ENCODE results near the gene PKIG. TPM values are rescaled to one million over a fixed set of nuclear protein-coding genes. Genes with fewer than 3 reads are reported as not detected.

The PKIG gene
- total and polyA plus RNA-seq, 2 of the 8 experiments (the other 6 are each of a cell fraction or from before 2014, with no cell fraction given) = 26.7 to 34.3 TPM

- no peak for TF ChIP-seq ATF2 (IDR thresholded peaks at IDR 0.05; ENCODE audit: low read length)
- TF ChIP-seq JUN (IDR thresholded peaks at IDR 0.05; ENCODE audit: low read depth, low read length) = no peak
Observed at GRCh38 chr20:44659931-44660330, 77.6 kb downstream of the PKIG start (continued).
